Activated naive CD8-positive, alpha-beta T cell treated with anti-CD3 and anti-CD28 coated beads for 36 hours (primary cell): Measurements from ENCODE around the gene ST6GAL1. TPM values are rescaled to one million over a fixed set of nuclear protein-coding genes. Genes with fewer than 3 reads are reported as not detected.
"Not testable (repeated sequence)": the region's sequence is repeated elsewhere in the genome, so short reads cannot be mapped to it uniquely, and the experiment has no call there.

Source experiments
- DNase-seq: peaks from one replicate; pipeline ENCODE4 v3.0.0; 2021
- H3K27ac Mint-ChIP-seq: one replicate; pipeline ENCODE4 v1.8.0; 2022; ENCODE audit warnings: mild to moderate bottlenecking, moderate library complexity, mixed read lengths
- H3K27me3 Mint-ChIP-seq: one replicate; pipeline ENCODE4 v1.8.0; 2022; ENCODE audit warnings: mild to moderate bottlenecking, mixed read lengths
- H3K36me3 Mint-ChIP-seq: one replicate; pipeline ENCODE4 v1.8.0; 2021; ENCODE audit warnings: mild to moderate bottlenecking, mixed read lengths
- H3K4me1 Mint-ChIP-seq: one replicate; pipeline ENCODE4 v1.8.0; 2021; ENCODE audit warnings: mixed read lengths
- H3K4me3 Mint-ChIP-seq: one replicate; pipeline ENCODE4 v1.8.0; 2022; ENCODE audit warnings: mild to moderate bottlenecking, moderate library complexity, mixed read lengths
- H3K9me3 Mint-ChIP-seq: one replicate; pipeline ENCODE4 v1.8.0; 2022; ENCODE audit warnings: mixed read lengths
- total RNA-seq, 2 experiments: library from RNA; stranded (reverse); gene quantifications; one replicate each; pipeline ENCODE4 v1.2.3, GENCODE V29; 2021

The ST6GAL1 gene
- total RNA-seq, 2 experiments from 2014 or later, result 97.4 to 98.8 TPM

DNA sequence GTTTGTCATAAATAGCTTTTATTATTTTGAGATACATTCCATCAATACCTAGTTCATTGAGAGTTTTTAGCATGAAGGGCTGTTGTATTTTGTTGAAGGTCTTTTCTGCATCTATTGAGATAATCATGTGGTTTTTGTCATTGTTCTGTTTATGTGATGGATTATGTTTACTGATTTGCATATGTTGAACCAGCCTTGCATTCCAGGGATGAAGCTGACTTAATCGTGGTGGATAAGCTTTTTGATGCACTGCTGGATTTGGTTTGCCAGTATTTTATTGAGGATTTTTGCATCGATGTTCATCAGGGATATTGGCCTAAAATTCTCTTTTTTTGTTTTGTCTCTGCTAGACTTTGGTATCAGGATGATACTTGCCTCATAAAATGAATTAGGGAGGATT is 124.1 kb downstream of the ST6GAL1 start:
- not testable (repeated sequence) for H3K27me3 Mint-ChIP-seq, H3K4me3 Mint-ChIP-seq, H3K27ac Mint-ChIP-seq, DNase-seq
- Mint-ChIP-seq H3K9me3 (peaks cover 51% of the 10 kb centered on the region), H3K4me1 (peaks cover 49% of the 10 kb centered on the region), H3K36me3 (peaks cover 98% of the 10 kb centered on the region)

DNA sequence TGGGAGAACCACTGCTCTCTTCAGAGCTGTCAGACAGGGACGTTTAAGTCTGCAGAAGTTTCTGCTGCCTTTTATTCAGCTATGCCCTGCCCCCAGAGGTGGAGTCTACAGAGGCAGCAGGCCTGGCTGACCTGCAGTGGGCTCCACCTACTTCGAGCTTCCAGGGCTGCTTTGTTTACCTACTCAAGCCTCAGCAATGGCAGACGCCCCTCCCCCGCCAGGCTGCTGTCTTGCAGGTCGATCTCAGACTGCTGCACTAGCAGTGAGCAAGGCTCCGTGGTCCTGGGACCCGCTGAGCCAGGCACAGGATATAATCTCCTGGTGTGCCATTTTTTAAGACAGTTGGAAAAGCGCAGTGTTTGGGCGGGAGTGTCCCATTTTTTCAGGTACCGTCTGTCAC is 127.5 kb downstream of the ST6GAL1 start:
- not testable (repeated sequence) for H3K27me3 Mint-ChIP-seq, DNase-seq, H3K27ac Mint-ChIP-seq, H3K4me3 Mint-ChIP-seq
- peaks cover 52% of the 10 kb centered on the region for H3K4me1 Mint-ChIP-seq
- H3K9me3 Mint-ChIP-seq, result peaks cover 43% of the 10 kb centered on the region
- H3K36me3 Mint-ChIP-seq, result peaks cover 90% of the 10 kb centered on the region

DNA sequence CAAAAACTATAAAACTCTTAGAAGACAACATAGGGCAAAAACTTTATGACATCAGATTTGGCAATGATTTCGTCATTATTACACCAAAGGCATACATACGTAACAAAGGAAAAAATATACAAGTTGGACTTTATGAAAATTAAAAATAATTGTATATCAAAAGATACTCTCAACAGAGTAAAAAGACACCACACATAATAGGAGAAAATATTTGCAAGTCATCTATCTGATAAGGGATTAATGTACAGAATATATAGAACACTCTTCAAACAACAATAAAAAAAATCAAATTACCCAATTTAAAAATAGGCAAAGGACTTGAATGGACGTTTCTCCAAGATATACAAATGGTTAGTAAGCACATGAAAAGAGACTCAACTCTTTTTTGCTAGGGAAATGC is 131.4 kb downstream of the ST6GAL1 start:
- H3K36me3 Mint-ChIP-seq, result peaks cover 77% of the 10 kb centered on the region
- H3K4me3 Mint-ChIP-seq, result no peak overlapping the region
- peaks cover 7% of the 10 kb centered on the region for H3K9me3 Mint-ChIP-seq
- no peaks in the 10 kb centered on the region for H3K27me3 Mint-ChIP-seq
- H3K4me1 Mint-ChIP-seq, result peaks cover 72% of the 10 kb centered on the region
- peak overlapping the region; percentile 43 for H3K27ac Mint-ChIP-seq
- no peak for DNase-seq

DNA sequence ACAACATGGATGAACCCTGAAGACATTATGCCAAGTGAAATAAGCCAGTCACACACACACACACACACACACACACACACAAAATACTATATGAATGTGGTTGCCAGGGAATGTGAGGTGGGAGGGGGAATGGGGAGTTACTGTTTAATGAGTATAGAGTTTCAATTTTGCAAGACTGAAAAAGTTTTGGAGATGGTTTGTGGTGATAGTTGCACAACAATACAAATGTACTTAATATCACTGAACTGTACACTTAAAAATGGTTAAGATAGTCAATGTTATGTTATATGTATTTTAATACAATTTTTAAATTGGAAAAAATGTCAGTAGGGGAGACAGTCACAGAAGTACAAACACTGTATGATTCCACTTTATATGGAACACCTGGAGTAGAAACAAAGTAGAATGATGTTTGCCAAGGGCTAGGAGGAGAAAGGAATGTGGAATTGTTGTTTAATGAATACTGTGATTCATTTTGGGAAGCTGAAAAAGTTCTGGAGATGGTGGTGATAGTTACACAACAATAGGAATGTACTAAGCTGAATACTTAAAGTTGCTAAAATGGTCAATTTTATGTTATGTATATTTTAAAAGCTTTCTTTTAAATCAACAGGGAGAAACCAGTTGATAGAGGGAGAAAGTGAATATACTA is 132.3 kb downstream of the ST6GAL1 start:
- H3K36me3 Mint-ChIP-seq, result peaks cover 73% of the 10 kb centered on the region
- no peaks in the 10 kb centered on the region for H3K27me3 Mint-ChIP-seq
- DNase-seq, result no peak
- peak overlapping the region; percentile 65 for H3K27ac Mint-ChIP-seq
- peaks cover 73% of the 10 kb centered on the region for H3K4me1 Mint-ChIP-seq
- H3K4me3 Mint-ChIP-seq, result no peak overlapping the region
- no peaks in the 10 kb centered on the region for H3K9me3 Mint-ChIP-seq

DNA sequence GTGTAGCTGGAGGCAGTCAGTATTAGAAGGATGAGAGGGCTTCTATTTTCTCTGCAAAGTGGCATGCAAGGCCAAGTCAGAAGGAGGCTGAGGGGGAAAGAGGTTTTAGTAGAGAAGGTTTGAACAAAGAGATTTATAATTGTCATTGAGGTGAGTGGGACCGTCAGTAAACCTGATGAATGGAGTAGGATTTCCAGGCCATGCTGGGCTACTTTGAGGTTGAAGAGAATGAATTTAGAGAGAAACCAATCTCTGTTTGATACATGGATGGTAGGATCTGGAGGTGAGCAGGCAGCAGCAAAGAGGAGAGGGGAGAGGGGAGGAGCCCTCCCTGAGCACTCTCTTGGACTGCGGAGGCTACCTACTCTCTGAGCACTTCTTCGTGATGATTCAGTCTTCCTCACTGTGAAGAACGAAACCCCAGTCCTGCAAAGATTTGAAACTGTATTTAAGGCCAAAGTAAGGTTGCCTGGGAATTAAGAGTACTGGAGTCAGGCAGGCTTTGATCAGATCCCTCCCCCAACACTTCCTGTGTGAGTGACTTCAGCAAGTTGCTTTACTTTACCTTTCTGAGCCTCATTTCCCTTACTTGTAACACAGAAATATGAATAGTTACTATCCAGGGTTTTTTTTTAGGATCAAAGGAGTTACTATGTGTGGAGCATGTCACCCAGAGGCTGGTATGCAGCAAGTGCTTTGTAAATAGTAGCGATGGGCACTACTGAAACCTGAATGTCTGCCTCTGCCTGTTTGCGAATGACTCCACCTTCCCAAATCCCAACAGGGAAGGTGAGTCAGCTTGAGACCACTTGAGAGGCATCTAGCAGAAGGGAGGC is 133.2 kb downstream of the ST6GAL1 start:
- H3K27ac Mint-ChIP-seq, result peak overlapping the region; percentile 65
- H3K36me3 Mint-ChIP-seq, result peaks cover 69% of the 10 kb centered on the region
- H3K27me3 Mint-ChIP-seq, result no peaks in the 10 kb centered on the region
- no peak overlapping the region for H3K4me3 Mint-ChIP-seq
- no peak for DNase-seq
- peaks cover 73% of the 10 kb centered on the region for H3K4me1 Mint-ChIP-seq
- H3K9me3 Mint-ChIP-seq, result no peaks in the 10 kb centered on the region

DNA sequence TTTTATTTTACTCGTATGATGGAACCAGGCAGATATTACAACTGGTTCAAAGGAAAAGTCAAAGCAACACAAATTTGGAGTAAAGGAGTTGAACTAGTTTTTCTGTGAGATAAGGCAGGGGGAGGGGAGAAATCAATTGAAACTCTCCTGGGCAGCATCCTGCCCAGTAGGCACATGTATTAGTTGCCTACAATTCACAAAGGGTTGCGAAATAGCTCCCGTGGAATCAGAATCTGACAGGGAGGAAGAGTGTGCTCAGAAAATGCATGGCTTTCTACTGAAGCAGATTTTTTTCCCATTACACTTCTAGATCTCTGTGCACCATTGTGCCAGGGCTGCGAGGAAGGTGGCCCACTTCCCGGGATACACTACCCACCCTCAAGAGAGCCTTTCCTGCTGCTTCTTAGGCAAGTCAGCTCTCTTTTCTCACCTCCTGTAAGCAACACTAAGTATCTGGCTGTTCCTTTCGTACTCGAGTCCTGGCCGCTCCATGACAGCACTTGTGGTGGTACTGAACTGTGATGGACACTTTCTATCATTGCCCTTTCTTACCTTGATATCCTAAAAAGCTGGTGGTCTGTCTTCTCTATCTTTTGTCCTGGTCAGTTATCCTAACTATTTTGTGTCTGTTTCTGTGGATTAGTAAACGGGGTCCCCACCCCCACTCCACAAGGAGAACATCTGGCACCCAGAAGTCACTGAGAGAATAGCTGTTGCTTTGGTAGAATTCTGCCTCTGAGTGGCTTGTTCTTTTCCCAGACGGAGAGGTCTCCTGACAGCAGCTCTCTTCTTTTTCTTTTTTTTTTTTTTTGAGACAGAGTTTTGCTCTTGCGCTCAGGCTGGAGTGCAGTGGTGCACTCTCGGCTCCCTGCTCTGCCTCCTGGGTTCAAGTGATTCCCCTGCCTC is 134.1 kb downstream of the ST6GAL1 start:
- H3K27ac Mint-ChIP-seq, result peak overlapping the region; percentile 65
- no peak for DNase-seq
- peaks cover 66% of the 10 kb centered on the region for H3K4me1 Mint-ChIP-seq
- H3K36me3 Mint-ChIP-seq, result peaks cover 68% of the 10 kb centered on the region
- peaks cover 2% of the 10 kb centered on the region for H3K9me3 Mint-ChIP-seq
- H3K27me3 Mint-ChIP-seq, result no peaks in the 10 kb centered on the region
- no peak overlapping the region for H3K4me3 Mint-ChIP-seq

DNA sequence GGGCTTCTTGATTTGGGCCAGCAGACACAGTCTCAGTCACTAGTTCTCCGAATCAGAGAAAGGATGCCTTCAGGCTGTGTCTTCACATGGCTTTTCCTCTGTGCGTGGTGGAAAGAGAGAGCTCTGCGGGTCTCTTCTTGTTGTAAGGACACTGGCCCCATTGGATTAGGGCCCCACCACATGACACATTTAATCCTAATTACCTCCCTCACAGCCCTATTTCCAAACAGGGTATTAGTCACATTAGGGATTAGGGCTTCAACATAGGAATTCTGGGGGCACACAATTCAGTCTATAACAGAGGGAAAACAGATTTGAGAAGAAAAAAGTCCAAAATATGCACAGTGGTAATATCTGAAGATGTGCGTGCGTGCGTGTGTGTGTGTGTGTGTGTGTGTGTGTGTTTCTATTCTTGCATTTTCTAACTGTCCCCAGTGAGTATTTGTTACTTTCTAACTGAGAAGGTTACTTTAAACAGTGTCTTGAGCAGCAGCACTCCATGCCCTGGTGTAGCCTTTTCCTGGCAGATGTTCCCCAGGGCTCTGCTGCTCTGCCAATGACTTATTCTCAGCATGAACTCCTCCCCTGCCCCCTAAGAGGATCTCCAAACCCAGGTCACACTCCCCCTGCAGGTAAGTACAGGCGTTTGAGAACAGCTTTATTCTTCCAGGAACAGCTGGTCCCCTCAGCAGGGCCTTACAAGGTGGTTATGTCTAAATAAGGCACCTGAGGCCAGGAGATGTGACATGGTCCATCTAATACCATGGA is 136.1 kb downstream of the ST6GAL1 start:
- H3K9me3 Mint-ChIP-seq, result peaks cover 6% of the 10 kb centered on the region
- peaks cover 60% of the 10 kb centered on the region for H3K4me1 Mint-ChIP-seq
- H3K4me3 Mint-ChIP-seq, result no peak overlapping the region
- peak overlapping the region; percentile 70 for H3K27ac Mint-ChIP-seq
- peaks cover 71% of the 10 kb centered on the region for H3K36me3 Mint-ChIP-seq
- peak; percentile 47 for DNase-seq
- H3K27me3 Mint-ChIP-seq, result no peaks in the 10 kb centered on the region

DNA sequence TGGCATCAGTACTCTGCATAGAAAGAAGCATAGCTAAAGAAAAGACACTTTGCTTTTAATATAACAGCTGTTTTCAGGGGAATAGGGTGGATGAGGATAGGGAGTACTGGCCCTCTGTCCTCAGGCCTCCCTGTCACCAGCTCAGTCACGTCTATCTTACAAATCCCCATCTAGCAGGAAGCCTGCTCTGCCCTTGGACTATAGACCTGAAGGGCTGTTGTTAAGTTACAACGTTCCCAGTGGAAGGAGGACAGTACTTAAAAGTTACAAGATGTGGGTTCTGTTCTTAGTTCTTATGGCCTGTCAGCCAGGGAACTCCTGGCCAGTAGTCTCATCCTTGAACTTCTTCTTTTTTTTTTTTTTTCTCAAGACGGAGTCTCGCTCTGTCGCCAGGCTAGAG is 138.5 kb downstream of the ST6GAL1 start:
- peaks cover 54% of the 10 kb centered on the region for H3K36me3 Mint-ChIP-seq
- H3K4me1 Mint-ChIP-seq, result peaks cover 37% of the 10 kb centered on the region
- no peak for DNase-seq
- H3K4me3 Mint-ChIP-seq, result no peak overlapping the region
- peaks cover 6% of the 10 kb centered on the region for H3K9me3 Mint-ChIP-seq
- peak overlapping the region; percentile 45 for H3K27ac Mint-ChIP-seq
- no peaks in the 10 kb centered on the region for H3K27me3 Mint-ChIP-seq

DNA sequence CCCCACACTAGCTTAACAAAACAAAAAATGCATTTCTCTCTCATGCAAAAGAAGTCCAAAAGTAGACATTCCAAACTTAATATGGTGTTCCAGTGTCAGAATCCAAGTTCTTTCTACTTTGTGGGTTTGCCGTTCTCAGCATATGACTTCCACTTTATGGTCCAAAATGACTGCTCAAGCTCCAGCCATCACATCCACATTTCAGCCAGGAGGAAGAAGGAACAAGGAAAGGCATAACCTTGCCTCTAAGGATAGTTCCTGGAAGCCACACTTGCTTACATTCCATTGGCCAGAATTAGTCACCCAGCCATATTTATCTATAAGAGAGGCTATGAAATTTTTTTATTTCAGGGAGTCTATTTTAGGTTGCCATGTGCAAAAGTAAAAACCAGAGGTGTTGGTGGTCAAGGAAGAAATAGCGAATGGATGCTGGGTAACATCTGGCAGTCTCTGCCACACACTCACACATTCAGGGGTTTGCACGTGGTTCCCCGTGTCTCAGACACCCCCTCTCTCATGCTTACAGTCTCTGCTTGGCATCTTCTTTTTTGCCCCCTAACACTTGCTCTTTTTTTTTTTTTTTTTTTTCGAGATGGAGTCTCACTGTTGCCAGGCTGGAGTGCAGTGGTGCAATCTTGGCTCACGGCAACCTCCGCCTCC is 139.7 kb downstream of the ST6GAL1 start:
- Mint-ChIP-seq H3K27me3 (no peaks in the 10 kb centered on the region), H3K36me3 (peaks cover 44% of the 10 kb centered on the region), H3K27ac (peak overlapping the region; percentile 63), H3K9me3 (peaks cover 6% of the 10 kb centered on the region), H3K4me3 (no peak overlapping the region), H3K4me1 (peaks cover 25% of the 10 kb centered on the region)
- no peak for DNase-seq

DNA sequence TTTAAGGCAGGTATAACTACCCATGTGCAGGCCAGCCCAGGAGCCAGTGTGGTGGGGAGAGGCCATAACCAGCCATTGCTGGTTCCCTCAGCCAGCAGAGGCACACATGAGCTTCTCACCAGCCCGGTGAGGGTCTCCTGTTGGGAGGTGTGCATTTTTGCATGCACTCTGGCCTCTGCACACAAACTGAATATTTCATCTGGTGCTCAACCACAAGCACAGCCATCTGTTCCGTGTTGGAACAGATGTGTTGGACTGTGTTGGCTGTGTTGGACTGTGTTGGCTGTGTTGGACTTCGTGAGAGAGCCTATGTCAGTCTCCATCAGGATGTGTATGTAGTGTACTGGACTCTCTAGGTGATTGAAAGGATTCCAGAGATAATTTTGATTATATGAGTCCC is 141.8 kb downstream of the ST6GAL1 start:
- H3K36me3 Mint-ChIP-seq, result peaks cover 37% of the 10 kb centered on the region

DNA sequence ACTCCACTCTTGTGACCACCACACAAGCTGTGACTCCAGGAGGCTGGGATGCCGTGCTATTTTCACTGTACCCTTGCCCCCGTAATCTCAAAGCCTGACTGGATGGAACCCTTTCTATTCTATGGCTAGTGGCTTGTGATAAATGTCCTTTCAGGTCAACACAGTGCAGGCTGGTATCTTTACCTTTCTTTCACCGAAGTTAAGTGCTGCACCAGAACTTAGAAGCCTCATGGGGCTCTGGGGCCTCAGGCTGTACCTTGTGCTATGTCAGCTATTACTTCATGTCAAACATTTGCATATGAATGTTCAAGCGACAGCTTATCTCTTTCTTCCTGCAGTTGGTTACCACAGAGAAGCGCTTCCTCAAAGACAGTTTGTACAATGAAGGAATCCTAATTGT is 142.2 kb downstream of the ST6GAL1 start:
- no peak for DNase-seq
- Mint-ChIP-seq H3K4me1 (peaks cover 10% of the 10 kb centered on the region), H3K27ac (peak overlapping the region; percentile 42), H3K9me3 (peaks cover 6% of the 10 kb centered on the region), H3K36me3 (peaks cover 34% of the 10 kb centered on the region), H3K4me3 (no peak overlapping the region), H3K27me3 (no peaks in the 10 kb centered on the region)

More for the DNA sequence above, 141.8 kb downstream of the ST6GAL1 start:
- Mint-ChIP-seq H3K4me1 (peaks cover 12% of the 10 kb centered on the region), H3K9me3 (peaks cover 6% of the 10 kb centered on the region), H3K27me3 (no peaks in the 10 kb centered on the region), H3K27ac (peak overlapping the region; percentile 42), H3K4me3 (no peak overlapping the region)
- no peak for DNase-seq

DNA sequence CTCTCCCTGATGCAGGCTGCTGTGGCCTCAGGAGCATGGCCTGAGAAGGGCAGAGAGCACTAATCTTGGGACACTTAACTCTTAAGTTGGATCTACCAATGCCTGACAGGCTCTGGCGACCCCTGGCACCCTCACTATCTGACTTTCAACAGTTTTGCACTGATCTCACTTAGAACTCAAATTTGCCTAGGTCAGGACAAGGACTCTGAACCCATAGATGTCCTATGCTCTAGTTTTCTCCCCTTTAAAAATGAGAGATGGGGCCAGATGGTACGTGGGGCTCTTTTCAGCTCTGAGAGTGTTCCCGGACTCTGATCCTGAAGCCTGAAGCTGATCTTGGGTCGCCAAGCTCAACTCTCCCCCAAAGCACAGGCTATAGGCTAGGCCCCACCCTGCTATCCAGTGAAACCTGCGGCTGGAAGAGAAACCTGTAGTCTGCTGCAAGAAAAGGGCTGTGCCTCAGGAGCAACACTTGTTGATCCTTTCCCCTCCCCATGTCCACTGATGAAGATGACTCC is 143.3 kb downstream of the ST6GAL1 start:
- Mint-ChIP-seq H3K9me3 (peaks cover 6% of the 10 kb centered on the region), H3K27ac (peak overlapping the region; percentile 42), H3K4me1 (peaks cover 10% of the 10 kb centered on the region), H3K27me3 (no peaks in the 10 kb centered on the region), H3K4me3 (no peak overlapping the region), H3K36me3 (peaks cover 34% of the 10 kb centered on the region)
- DNase-seq, result no peak

DNA sequence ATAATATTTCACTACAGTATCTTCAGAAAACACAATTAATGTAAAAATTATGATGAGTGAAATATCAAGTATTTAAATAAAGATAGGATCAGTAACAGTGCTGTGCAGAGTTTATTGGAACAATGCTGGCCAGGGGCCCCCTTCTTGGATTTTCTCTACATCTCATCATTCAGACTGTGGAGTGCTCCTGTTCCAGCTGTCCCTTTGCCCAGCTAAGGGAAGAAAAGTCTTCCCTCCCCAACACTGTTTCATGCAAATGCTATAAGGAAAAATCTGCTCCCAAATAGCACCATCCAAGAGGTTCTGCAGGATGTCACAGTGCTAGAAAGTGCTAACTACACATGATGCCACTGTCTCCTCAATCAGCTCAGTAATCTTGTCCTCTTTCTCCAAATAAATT is 144.5 kb downstream of the ST6GAL1 start:
- DNase-seq, result no peak
- Mint-ChIP-seq H3K27ac (peak overlapping the region; percentile 20), H3K27me3 (no peaks in the 10 kb centered on the region), H3K9me3 (no peaks in the 10 kb centered on the region), H3K36me3 (peaks cover 27% of the 10 kb centered on the region), H3K4me3 (no peak overlapping the region), H3K4me1 (peaks cover 7% of the 10 kb centered on the region)

DNA sequence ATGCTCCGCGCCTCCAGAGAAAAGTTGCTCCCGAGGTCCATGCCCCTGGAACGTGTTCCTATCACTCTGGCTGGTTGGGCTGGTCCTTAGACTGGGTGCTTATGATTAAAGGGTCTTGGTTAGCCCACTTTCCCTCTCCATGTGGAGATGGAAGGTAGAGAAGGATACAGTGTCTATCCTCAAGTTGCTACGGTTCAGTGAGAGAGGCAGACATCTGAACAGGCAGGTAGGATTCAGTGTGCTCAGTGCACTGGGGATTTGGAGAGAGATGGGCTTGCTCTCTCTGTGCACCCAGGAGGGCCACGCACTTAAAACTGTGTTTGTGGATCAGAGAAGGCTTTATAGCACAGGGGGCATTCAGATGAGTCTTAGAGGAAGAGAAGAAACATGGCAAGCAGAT is 146.0 kb downstream of the ST6GAL1 start:
- peaks cover 2% of the 10 kb centered on the region for H3K4me1 Mint-ChIP-seq
- no peaks in the 10 kb centered on the region for H3K27me3 Mint-ChIP-seq
- H3K9me3 Mint-ChIP-seq, result no peaks in the 10 kb centered on the region
- peak overlapping the region; percentile 16 for H3K27ac Mint-ChIP-seq
- no peak overlapping the region for H3K4me3 Mint-ChIP-seq
- no peak for DNase-seq
- H3K36me3 Mint-ChIP-seq, result peaks cover 15% of the 10 kb centered on the region
